A549 (cell line): ENCODE results near the gene BCAS3.

Source experiments
- CHD2 ChIP-seq: fragments of 150-350 bp; IDR thresholded peaks from 2 replicates; pipeline ENCODE4 v1.6.1; 2014; ENCODE audit warnings: low read length; ENCODE audit not compliant: partially characterized antibody
- CTCF ChIP-seq: fragments of >200 bp; sonication (Bioruptor Twin); formaldehyde crosslinking; IDR thresholded peaks from 3 replicates; pipeline ENCODE4 v1.5.1; 2016
- ELK1 ChIP-seq: fragments of 150-350 bp; IDR thresholded peaks from 2 replicates; pipeline ENCODE4 v1.6.1; 2014; ENCODE audit warnings: low read depth, mild to moderate bottlenecking, low read length
- HDAC2 ChIP-seq: fragments of 200-600 bp; sonication (generic); IDR thresholded peaks from 2 replicates; pipeline ENCODE4 v1.6.1; 2016
- PHF8 ChIP-seq: fragments of 200-600 bp; sonication (generic); IDR thresholded peaks from 2 replicates; pipeline ENCODE4 v1.6.1; 2016; ENCODE audit warnings: low read depth, mild to moderate bottlenecking, antibody characterized with exemption, moderate library complexity, borderline replicate concordance
- POLR2A ChIP-seq: IDR thresholded peaks from 2 replicates; pipeline ENCODE4 v1.6.1; 2012; ENCODE audit warnings: mild to moderate bottlenecking, low read length
- RAD21 ChIP-seq, 2 experiments: fragments of >200 bp in 1 of 2; sonication (Bioruptor Twin) in 1 of 2; formaldehyde crosslinking in 1 of 2; IDR thresholded peaks in 1 of 2; conservative IDR thresholded peaks in 1 of 2; 2 replicates in 1 of 2; 3 replicates in 1 of 2; pipeline ENCODE4 v1.6.1; 2012 to 2018; ENCODE audit warnings: inconsistent platforms in 1 of 2
- REST ChIP-seq: fragments of 200-600 bp; sonication (generic); IDR thresholded peaks from 2 replicates; pipeline ENCODE4 v1.6.1; 2016; ENCODE audit warnings: antibody characterized with exemption, mild to moderate bottlenecking, moderate library complexity
- USF2 ChIP-seq: fragments of 450-650 bp; IDR thresholded peaks from 2 replicates; pipeline ENCODE4 v1.6.1; 2014; ENCODE audit warnings: antibody characterized with exemption

- TF ChIP-seq PHF8: no peak
- TF ChIP-seq CTCF: no peak
- TF ChIP-seq CHD2: no peak
- TF ChIP-seq POLR2A: no peak
- no peak for TF ChIP-seq HDAC2
- TF ChIP-seq REST: no peak
- no peak for TF ChIP-seq USF2
- TF ChIP-seq RAD21 (conservative IDR thresholded peaks at IDR 0.05 in 1 of 2, IDR thresholded peaks at IDR 0.05 in 1 of 2): no peak
- TF ChIP-seq ELK1: no peak
Measured at GRCh38 chr17:61219460-61219859, 541.8 kb downstream of the BCAS3 start.
